DOHH2 (cell line): ENCODE data around the gene CLTCL1.

Experiments used
- CTCF ChIP-seq: fragments of 200-600 bp; sonication (generic); IDR thresholded peaks from one replicate; pipeline ENCODE4 v1.5.1; 2014; ENCODE audit warnings: antibody characterized with exemption, mild to moderate bottlenecking, low read depth, low read length; ENCODE audit not compliant: poor library complexity, severe bottlenecking
- EZH2phosphoT487 ChIP-seq: fragments of 200-600 bp; sonication (generic); IDR thresholded peaks from 2 replicates; pipeline ENCODE4 v1.6.1; 2017; ENCODE audit warnings: borderline replicate concordance, mild to moderate bottlenecking, antibody characterized with exemption, low read length, moderate library complexity, mixed read lengths

- no peak for TF ChIP-seq CTCF
- TF ChIP-seq EZH2phosphoT487 = no peak
These were observed 1.1 kb upstream of the CLTCL1 start for GRCh38 chr22:19292458-19293230.
